ENCODE measurements around the gene RRP15.

The RRP15 gene

DNA sequence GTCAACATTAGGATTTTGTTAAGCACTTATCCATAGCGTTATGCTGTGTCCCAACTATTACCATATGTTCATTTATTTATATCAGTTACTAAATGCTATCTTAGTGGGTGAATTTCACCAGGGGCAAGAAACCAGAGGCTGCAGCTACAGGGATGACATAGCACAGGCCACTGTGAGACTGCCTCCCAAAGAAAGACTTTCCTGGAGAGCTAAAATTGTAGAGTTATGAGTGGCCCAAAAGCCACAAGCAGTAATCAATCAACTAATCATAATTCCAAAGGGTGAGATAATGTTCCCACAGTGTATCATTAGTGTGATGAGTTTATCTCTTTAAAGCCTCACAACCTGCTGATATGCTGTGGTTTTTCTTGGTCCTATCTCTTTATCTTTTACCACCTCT, 56.2 kb downstream of the RRP15 start:
- no peak for DNase-seq (ENCODE audit: low read depth)

DNA sequence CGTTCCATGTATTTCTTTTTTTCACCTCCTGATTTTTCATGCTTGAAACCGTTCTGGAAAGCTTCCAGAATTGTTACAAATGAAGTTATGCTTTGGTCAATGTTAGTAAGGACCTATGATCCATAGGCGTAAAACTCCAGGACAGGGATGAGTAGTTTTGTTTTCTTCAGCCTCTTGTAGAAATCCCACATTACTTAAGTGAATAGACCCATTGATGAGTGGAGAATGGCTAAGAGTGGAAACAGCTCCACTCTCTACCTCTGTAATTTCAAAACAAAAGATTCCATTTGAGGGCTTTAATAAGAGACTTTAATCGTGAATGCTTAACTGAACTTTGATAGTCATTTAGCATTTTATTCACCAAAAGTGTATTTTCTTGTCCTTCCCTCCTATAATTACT, 57.0 kb downstream of the RRP15 start:
- DNase-seq (ENCODE audit: low read depth), result no peak

DNA sequence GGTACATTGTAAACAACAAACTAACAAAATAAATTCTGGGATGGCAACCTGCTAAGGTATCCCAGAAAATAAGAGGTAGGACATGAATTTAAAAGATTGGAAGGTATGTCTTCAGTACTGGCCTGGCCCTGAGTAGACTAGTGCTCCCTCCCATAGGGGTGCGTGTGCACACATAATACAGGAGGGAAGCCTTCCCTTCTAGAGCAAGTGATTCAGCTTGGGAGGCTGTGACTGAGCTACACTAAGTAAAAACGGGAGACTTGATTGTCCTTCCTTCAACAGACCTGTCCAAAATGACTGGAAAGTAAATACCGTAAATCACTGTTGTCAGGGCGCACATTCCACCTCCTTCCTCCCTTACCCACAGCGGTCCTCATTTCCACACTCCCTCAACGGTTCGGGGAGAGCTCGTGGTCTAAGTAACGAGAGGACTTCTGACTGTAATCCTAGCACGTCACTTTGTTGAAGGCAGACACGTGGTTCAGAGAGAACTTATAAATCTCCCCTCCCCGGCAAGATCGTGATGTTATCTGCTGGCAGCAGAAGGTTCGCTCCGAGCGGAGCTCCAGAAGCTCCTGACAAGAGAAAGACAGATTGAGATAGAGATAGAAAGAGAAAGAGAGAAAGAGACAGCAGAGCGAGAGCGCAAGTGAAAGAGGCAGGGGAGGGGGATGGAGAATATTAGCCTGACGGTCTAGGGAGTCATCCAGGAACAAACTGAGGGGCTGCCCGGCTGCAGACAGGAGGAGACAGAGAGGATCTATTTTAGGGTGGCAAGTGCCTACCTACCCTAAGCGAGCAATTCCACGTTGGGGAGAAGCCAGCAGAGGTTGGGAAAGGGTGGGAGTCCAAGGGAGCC, 60.0 kb downstream of the RRP15 start, which contains the start of gene TGFB2:
Gene TGFB2 (plus strand): TSS at position 523 of the 859 bp plus-strand sequence. CDS start 1,366 bp downstream, outside the sequence.
- peak; percentile 84 for DNase-seq (ENCODE audit: low read depth)

DNA sequence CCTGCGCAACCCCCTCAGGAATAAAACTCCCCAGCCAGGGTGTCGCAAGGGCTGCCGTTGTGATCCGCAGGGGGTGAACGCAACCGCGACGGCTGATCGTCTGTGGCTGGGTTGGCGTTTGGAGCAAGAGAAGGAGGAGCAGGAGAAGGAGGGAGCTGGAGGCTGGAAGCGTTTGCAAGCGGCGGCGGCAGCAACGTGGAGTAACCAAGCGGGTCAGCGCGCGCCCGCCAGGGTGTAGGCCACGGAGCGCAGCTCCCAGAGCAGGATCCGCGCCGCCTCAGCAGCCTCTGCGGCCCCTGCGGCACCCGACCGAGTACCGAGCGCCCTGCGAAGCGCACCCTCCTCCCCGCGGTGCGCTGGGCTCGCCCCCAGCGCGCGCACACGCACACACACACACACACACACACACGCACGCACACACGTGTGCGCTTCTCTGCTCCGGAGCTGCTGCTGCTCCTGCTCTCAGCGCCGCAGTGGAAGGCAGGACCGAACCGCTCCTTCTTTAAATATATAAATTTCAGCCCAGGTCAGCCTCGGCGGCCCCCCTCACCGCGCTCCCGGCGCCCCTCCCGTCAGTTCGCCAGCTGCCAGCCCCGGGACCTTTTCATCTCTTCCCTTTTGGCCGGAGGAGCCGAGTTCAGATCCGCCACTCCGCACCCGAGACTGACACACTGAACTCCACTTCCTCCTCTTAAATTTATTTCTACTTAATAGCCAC, 60.7 kb downstream of the RRP15 start:
- DNase-seq (ENCODE audit: low read depth), result peak; percentile 87

DNA sequence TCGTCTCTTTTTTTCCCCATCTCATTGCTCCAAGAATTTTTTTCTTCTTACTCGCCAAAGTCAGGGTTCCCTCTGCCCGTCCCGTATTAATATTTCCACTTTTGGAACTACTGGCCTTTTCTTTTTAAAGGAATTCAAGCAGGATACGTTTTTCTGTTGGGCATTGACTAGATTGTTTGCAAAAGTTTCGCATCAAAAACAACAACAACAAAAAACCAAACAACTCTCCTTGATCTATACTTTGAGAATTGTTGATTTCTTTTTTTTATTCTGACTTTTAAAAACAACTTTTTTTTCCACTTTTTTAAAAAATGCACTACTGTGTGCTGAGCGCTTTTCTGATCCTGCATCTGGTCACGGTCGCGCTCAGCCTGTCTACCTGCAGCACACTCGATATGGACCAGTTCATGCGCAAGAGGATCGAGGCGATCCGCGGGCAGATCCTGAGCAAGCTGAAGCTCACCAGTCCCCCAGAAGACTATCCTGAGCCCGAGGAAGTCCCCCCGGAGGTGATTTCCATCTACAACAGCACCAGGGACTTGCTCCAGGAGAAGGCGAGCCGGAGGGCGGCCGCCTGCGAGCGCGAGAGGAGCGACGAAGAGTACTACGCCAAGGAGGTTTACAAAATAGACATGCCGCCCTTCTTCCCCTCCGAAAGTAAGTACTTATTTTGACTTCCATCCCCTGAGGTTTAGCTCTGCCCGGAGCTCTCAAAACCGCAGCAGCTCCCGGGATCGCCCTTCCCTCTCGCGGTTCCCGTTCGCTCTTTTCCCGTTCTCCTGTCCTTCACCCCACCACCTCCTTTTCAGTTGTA, 61.5 kb downstream of the RRP15 start:
- DNase-seq (ENCODE audit: low read depth), result peak; percentile 31

GRCh38 chr1:218347336-218347722, 62.2 kb downstream of the RRP15 start:
- peak; percentile 25 for DNase-seq (ENCODE audit: low read depth)

GRCh38 chr1:218347723-218348627, 62.9 kb downstream of the RRP15 start:
- peak; percentile 64 for DNase-seq (ENCODE audit: low read depth)

GRCh38 chr1:218348628-218349071, 63.6 kb downstream of the RRP15 start:
- no peak for DNase-seq (ENCODE audit: low read depth)

DNA sequence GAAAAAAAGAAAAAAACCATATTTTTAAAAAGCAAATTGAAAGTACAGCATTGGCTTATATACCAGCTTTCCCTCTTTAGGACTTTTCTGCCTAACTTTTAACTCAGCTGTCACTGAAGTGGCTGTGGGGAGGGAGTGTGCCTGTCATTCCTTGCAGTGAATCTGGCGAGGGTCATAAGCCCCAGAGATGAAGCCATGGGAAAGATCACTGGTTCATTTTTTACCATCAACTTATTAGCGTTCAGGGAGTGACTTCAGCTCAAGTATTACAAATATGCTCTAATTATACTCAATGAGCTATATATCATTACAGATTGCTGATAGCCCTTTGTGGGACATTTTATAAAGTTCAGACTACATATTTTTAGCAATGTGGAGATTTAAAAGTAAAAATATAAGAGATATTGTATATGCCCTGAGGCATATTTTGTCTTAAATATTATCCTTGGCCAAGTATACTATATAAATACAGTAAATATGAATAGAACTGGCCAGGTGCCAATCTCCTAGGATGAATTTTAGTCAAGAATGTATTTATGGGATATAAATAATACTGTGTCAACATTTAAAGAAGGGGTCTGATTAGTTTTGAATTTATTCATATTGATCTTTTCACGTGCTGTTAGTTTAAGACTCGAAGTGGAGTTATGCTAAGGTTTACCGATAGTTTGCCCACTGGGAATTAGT, 64.4 kb downstream of the RRP15 start:
- DNase-seq (ENCODE audit: low read depth), result no peak

GRCh38 chr1:218350035-218350525, 65.0 kb downstream of the RRP15 start:
- DNase-seq (ENCODE audit: low read depth), result no peak

- peak; percentile 87 for DNase-seq (ENCODE audit: low read depth)
These were observed 65.7 kb downstream of the RRP15 start for GRCh38 chr1:218350801-218351266.

- peak; percentile 66 for DNase-seq (ENCODE audit: low read depth)
These were observed 66.4 kb downstream of the RRP15 start for GRCh38 chr1:218351391-218352074.

DNA sequence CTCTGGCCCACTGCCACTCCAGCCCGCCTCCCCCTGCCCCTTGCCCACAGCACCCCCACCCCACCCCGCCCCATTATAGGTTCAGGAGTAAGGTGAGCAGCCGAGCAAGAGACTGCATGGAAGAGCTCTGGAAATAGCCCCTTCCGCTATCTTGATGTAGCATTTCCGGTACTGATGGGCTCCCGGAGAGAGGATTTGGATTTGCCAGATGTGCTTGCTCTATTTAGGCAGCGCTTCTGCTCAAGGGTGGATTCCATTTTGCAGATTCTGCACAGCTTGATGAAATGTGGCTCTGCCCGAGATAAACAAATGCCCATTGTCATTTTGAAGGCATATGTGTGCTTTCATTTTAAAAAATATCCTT, 67.0 kb downstream of the RRP15 start:
- DNase-seq (ENCODE audit: low read depth), result no peak

DNA sequence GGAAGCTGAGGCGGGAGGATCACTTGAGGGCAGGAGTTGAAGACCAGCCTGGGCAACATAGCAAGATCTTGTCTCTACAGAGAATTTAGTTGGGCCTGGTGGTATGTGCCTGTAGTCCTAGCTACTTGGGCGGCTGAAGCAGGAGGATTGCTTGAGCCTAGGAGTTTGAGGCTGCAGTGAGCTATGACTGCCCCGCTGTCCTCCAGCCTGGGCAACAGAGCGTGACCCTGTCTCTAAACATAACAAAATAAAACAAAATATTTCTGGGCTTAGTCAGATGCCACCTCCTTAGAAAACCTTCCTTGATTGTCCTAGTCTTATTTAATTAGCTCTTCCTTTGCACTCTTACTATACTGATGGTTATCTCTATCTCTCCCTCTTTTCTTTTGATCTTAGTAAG, 68.6 kb downstream of the RRP15 start:
- DNase-seq (ENCODE audit: low read depth), result no peak

DNA sequence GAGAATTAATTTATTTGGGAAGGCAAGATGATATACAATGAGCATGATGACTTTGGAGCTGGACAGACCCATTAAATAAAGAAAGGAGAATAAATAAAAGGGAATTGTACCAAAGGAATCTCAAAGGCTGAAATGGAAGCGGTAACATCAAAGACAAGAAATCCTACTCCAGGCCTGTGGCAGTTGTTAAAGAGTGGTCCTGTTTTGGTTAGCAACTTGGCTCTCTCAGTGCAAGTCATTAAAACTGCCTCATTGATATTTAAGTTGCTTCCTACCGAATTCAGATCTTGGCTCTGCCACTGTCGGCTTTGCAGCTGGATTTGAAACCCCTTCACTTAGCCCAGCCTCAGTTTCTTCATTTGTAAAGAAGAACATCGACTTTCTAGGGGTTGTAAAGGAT, 70.2 kb downstream of the RRP15 start:
- DNase-seq (ENCODE audit: low read depth), result no peak

DNA sequence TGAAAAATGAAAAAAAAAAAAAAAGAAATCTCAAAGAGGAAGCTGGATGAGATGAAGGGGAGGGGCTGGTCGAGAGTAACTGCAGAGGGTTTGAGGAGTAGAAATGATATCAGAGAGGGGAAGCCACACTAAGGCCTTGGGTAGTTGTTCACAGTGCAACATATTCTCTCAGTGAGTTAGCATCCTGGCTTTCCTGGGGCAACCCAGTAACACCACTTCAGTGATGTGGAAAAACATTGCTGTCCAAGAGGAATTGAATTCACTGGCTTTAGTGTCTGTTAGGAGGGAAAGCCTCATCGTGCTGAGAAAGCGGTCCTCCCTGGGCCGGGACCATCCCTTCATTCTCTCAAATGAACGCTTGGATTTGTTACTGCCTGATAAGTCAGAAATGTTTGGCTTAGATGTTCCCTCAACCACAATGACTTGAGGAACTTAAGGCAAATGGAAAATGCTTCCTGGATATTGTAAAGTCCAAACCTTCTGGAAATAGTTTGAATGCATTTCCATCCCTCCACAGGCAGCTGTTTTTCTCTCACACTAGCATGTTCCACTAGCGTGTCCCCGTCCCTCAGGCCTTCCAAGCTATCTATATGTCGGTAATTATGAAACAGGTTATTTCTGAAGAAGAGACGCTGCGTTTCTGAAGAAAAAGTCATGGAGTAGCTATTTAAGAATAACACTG, 72.3 kb downstream of the RRP15 start:
- DNase-seq (ENCODE audit: low read depth), result no peak

DNA sequence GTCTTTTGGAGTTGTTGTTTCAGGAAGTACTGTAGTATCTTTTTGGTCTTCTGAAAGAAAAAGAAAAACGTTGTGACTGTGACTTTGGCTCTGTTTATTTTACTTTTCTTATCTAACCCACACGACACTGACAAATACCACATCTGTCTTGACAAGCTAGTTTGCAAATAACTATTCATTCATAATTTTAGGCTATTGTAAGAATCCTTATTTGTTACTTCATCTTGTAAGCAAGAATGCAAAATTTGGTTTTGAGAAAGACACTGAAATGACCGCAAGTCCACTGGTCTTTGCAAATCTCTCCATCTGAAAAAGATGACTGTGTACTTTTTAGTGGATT, 72.8 kb downstream of the RRP15 start:
- peak; percentile 38 for DNase-seq (ENCODE audit: low read depth)

GRCh38 chr1:218361298-218362065, 76.4 kb downstream of the RRP15 start:
- DNase-seq (ENCODE audit: low read depth), result peak; percentile 51
